Gastroesophageal sphincter (tissue), 2 donors: ENCODE results near the gene ADAMTS2.

ENCODE experiments used
- POLR2A ChIP-seq, 2 donors: fragments of 450-650 bp; IDR thresholded peaks; one replicate each; pipeline ENCODE4 v1.6.1; 2017; ENCODE audit warnings: antibody characterized with exemption in 2 of 2, mild to moderate bottlenecking in 2 of 2, moderate library complexity in 1 of 2
- POLR2AphosphoS5 ChIP-seq: sonication (generic); formaldehyde crosslinking; IDR thresholded peaks from one replicate; pipeline ENCODE4 v1.6.1; 2017; ENCODE audit warnings: antibody characterized with exemption

GRCh38 chr5:179381691-179382090 is 36.4 kb upstream of the ADAMTS2 start:
- TF ChIP-seq POLR2A (IDR thresholded peaks at IDR 0.05) (no peak), POLR2AphosphoS5 (no peak)
